Common myeloid progenitor, CD34-positive (primary cell): ENCODE measurements around the gene AGAP1.

Source experiments
- CTCF ChIA-PET: fragments of 350-600 bp; sonication (Branson Sonifier 250); formaldehyde crosslinking; loops from one replicate; lab custom pipeline; 2021; ENCODE audit warnings: antibody characterized with exemption; lab: Charles Lee
- POLR2A ChIA-PET: fragments of 350-600 bp; sonication (Branson Sonifier 250); formaldehyde crosslinking; loops from one replicate; lab custom pipeline; 2021; ENCODE audit warnings: antibody characterized with exemption; lab: Charles Lee
- DNase-seq, 3 donors: peaks; one replicate each; pipeline versions ENCODE4 v3.0.0 to v3.0.0-alpha.2; 2013
- H3K27ac ChIP-seq, 2 experiments: 1 replicate in 1 of 2; 2 replicates in 1 of 2; pipeline ENCODE4 v1.7.0; 2013; ENCODE audit warnings: inconsistent platforms in 2 of 2, low read length in 2 of 2, mild to moderate bottlenecking in 2 of 2, low read depth in 1 of 2, moderate library complexity in 1 of 2; ENCODE audit not compliant: severe bottlenecking in 2 of 2, insufficient read depth in 1 of 2, poor library complexity in 1 of 2
- H3K27me3 ChIP-seq, 5 experiments: replicated peaks in 2 of 5; 1 replicate in 3 of 5; 2 replicates in 2 of 5; pipeline versions ENCODE4 v1.6.1 to v1.7.0; 2013; ENCODE audit warnings: low read length in 4 of 5, mild to moderate bottlenecking in 2 of 5, moderate library complexity in 2 of 5, inconsistent platforms in 1 of 5; ENCODE audit not compliant: insufficient read depth in 5 of 5, control insufficient read depth in 4 of 5
- H3K36me3 ChIP-seq, 4 experiments: 1 replicate in 2 of 4; 2 replicates in 2 of 4; pipeline versions ENCODE4 v1.6.1 to v1.7.0; 2013; ENCODE audit warnings: low read length in 3 of 4, control low read depth in 1 of 4, mild to moderate bottlenecking in 1 of 4; ENCODE audit not compliant: control insufficient read depth in 4 of 4, insufficient read depth in 4 of 4
- H3K4me1 ChIP-seq, 4 experiments: 1 replicate in 3 of 4; 2 replicates in 1 of 4; pipeline versions ENCODE4 v1.6.1 to v1.7.1; 2013; ENCODE audit warnings: low read length in 3 of 4, mild to moderate bottlenecking in 3 of 4, control low read depth in 1 of 4, inconsistent platforms in 1 of 4, moderate library complexity in 1 of 4; ENCODE audit not compliant: control insufficient read depth in 4 of 4, insufficient read depth in 4 of 4; ENCODE audit errors: control extremely low read depth in 1 of 4
- H3K4me3 ChIP-seq, 7 experiments: 1 replicate in 4 of 7; 2 replicates in 3 of 7; pipeline versions ENCODE4 v1.5.1 to v1.7.0; 2013; ENCODE audit warnings: mild to moderate bottlenecking in 7 of 7, low read length in 6 of 7, moderate library complexity in 6 of 7, inconsistent platforms in 2 of 7, low read depth in 2 of 7, control low read depth in 1 of 7; ENCODE audit not compliant: insufficient read depth in 4 of 7, control insufficient read depth in 1 of 7; ENCODE audit errors: extremely low read depth in 1 of 7
- H3K9me3 ChIP-seq, 5 experiments: 1 replicate in 4 of 5; 2 replicates in 1 of 5; pipeline versions ENCODE4 v1.6.1 to v1.7.1; 2013; ENCODE audit warnings: low read length in 4 of 5, mild to moderate bottlenecking in 2 of 5, inconsistent platforms in 1 of 5, low read depth in 1 of 5, moderate library complexity in 1 of 5; ENCODE audit not compliant: control insufficient read depth in 4 of 5, insufficient read depth in 2 of 5; ENCODE audit errors: control extremely low read depth in 1 of 5
- WGBS: methylation state at CpG from one replicate; pipeline ENCODE4 v1.1.5; 2013; ENCODE audit not compliant: insufficient coverage; 5-methylcytosine and 5-hydroxymethylcytosine counted together

The AGAP1 gene

GRCh38 chr2:235500761-235501672 lies 7.2 kb downstream of the AGAP1 start:
- POLR2A ChIA-PET, result no interaction called here
- Histone ChIP-seq H3K4me1 (peaks cover 0 to 17% (median 5%) of the 10 kb centered on the region in 4 experiments), H3K36me3 (no peaks in the 10 kb centered on the region), H3K27me3 (peaks cover 5 to 98% (median 45%) of the 10 kb centered on the region in 5 experiments), H3K27ac (no peak overlapping the region), H3K4me3 (peak overlapping the region in 2 of 7 experiments; percentile 23 to 27), H3K9me3 (peaks cover 0 to 2% (median 0%) of the 10 kb centered on the region in 5 experiments)
- CTCF ChIA-PET, result interaction anchor here (1.6 kb wide), 1 partner anchor 9 kb away, joined by 4 read pairs; no protein-coding TSS in a partner anchor
- DNase-seq, result peak; percentile 51 to 86 (median 77)
- WGBS, result 44% methylated on average over 11 of the region's 18 CpGs

GRCh38 chr2:235501673-235502031 lies 7.8 kb downstream of the AGAP1 start:
- peaks cover 3 to 91% (median 42%) of the 10 kb centered on the region in 5 experiments for H3K27me3 ChIP-seq

GRCh38 chr2:235502336-235502735 lies 8.5 kb downstream of the AGAP1 start:
- H3K4me3 ChIP-seq, result no peak overlapping the region
- peaks cover 0 to 17% (median 5%) of the 10 kb centered on the region in 4 experiments for H3K4me1 ChIP-seq
- no peak for DNase-seq
- no peaks in the 10 kb centered on the region for H3K36me3 ChIP-seq
- CTCF ChIA-PET, result no interaction called here
- POLR2A ChIA-PET, result interaction anchor here (0.7 kb wide), 1 partner anchor 1531 kb away, joined by 4 read pairs; no protein-coding TSS in a partner anchor
- 4% methylated on average over 4 of the region's 6 CpGs for WGBS
- H3K27ac ChIP-seq, result no peak overlapping the region
- H3K9me3 ChIP-seq, result peaks cover 0 to 2% (median 0%) of the 10 kb centered on the region in 5 experiments
- peaks cover 3 to 84% (median 37%) of the 10 kb centered on the region in 5 experiments for H3K27me3 ChIP-seq

More at GRCh38 chr2:235501673-235502031, 7.8 kb downstream of the AGAP1 start:
- no peak overlapping the region for H3K27ac ChIP-seq
- CTCF ChIA-PET, result interaction anchor here (1.6 kb wide), 1 partner anchor 10 kb away, joined by 4 read pairs; no protein-coding TSS in a partner anchor
- POLR2A ChIA-PET, result no interaction called here
- H3K4me1 ChIP-seq, result peaks cover 0 to 17% (median 5%) of the 10 kb centered on the region in 4 experiments
- peak; percentile 12 to 78 (median 64) for DNase-seq
- H3K4me3 ChIP-seq, result peak overlapping the region in 2 of 7 experiments; percentile 23 to 27
- no peaks in the 10 kb centered on the region for H3K36me3 ChIP-seq
- peaks cover 0 to 2% (median 0%) of the 10 kb centered on the region in 5 experiments for H3K9me3 ChIP-seq
- 0% methylated on average over 3 of the region's 7 CpGs for WGBS

GRCh38 chr2:235504441-235505180 lies 10.8 kb downstream of the AGAP1 start:
- no peak for DNase-seq
- POLR2A ChIA-PET, result no interaction called here
- peaks cover 0 to 2% (median 0%) of the 10 kb centered on the region in 5 experiments for H3K9me3 ChIP-seq
- no peak overlapping the region for H3K27ac ChIP-seq
- CTCF ChIA-PET, result no interaction called here
- H3K4me1 ChIP-seq, result peaks cover 0 to 17% (median 5%) of the 10 kb centered on the region in 4 experiments
- no peak overlapping the region for H3K4me3 ChIP-seq
- H3K36me3 ChIP-seq, result no peaks in the 10 kb centered on the region
- WGBS, result 63% methylated on average over 10 of the region's 12 CpGs
- peaks cover 3 to 72% (median 26%) of the 10 kb centered on the region in 5 experiments for H3K27me3 ChIP-seq

GRCh38 chr2:235505181-235505741 lies 11.4 kb downstream of the AGAP1 start:
- H3K9me3 ChIP-seq, result peaks cover 0 to 2% (median 0%) of the 10 kb centered on the region in 5 experiments
- peaks cover 0 to 17% (median 5%) of the 10 kb centered on the region in 4 experiments for H3K4me1 ChIP-seq
- POLR2A ChIA-PET, result no interaction called here
- CTCF ChIA-PET, result no interaction called here
- H3K4me3 ChIP-seq, result no peak overlapping the region
- H3K36me3 ChIP-seq, result no peaks in the 10 kb centered on the region
- DNase-seq, result no peak
- no peak overlapping the region for H3K27ac ChIP-seq
- H3K27me3 ChIP-seq, result peaks cover 3 to 67% (median 24%) of the 10 kb centered on the region in 5 experiments
- 47% methylated on average over 6 of the region's 7 CpGs for WGBS

GRCh38 chr2:235506291-235506996 lies 12.6 kb downstream of the AGAP1 start:
- CTCF ChIA-PET, result no interaction called here
- DNase-seq, result no peak
- Histone ChIP-seq H3K27ac (no peak overlapping the region), H3K4me1 (peaks cover 0 to 9% (median 1%) of the 10 kb centered on the region in 4 experiments), H3K36me3 (no peaks in the 10 kb centered on the region), H3K4me3 (no peak overlapping the region), H3K9me3 (no peaks in the 10 kb centered on the region), H3K27me3 (peaks cover 3 to 57% (median 16%) of the 10 kb centered on the region in 5 experiments)
- POLR2A ChIA-PET, result no interaction called here
- WGBS, result 87% methylated on average over 11 of the region's 14 CpGs
